WTC11 (cell line): ENCODE measurements around the gene D2HGDH. TPM values are rescaled to one million over a fixed set of nuclear protein-coding genes. Genes with fewer than 3 reads are reported as not detected.

Source experiments
- ATAC-seq: fragments of 200-7000 bp; cut with Tn5 transposase; 2 replicates; pipeline ENCODE4 v1.10.0; 2021; ENCODE audit warnings: mild to moderate bottlenecking, moderate library complexity
- CTCF ChIA-PET: fragments of 300-600 bp; sonication (Branson Sonifier 250); formaldehyde crosslinking; loops from one replicate; lab custom pipeline; 2021; ENCODE audit warnings: antibody characterized with exemption; lab: Charles Lee
- POLR2A ChIA-PET: fragments of 350-600 bp; sonication (Branson Sonifier 250); formaldehyde crosslinking; loops from one replicate; lab custom pipeline; 2021; ENCODE audit warnings: antibody characterized with exemption; lab: Charles Lee
- DNase-seq: peaks from one replicate; pipeline ENCODE4 v3.0.0; 2021; ENCODE audit warnings: low spot score
- H3K27ac Mint-ChIP-seq: 2 replicates; pipeline ENCODE4 v1.8.0; 2021; ENCODE audit warnings: mixed read lengths
- H3K27me3 Mint-ChIP-seq: 2 replicates; pipeline ENCODE4 v1.8.0; 2021; ENCODE audit warnings: low read depth, mild to moderate bottlenecking, moderate library complexity, mixed read lengths
- H3K36me3 Mint-ChIP-seq: 2 replicates; pipeline ENCODE4 v1.8.0; 2021; ENCODE audit warnings: mixed read lengths
- H3K4me1 Mint-ChIP-seq: 2 replicates; pipeline ENCODE4 v1.8.0; 2022; ENCODE audit warnings: mixed read lengths
- H3K4me3 Mint-ChIP-seq: 2 replicates; pipeline ENCODE4 v1.8.0; 2021; ENCODE audit warnings: mild to moderate bottlenecking, moderate library complexity, mixed read lengths
- H3K9me3 Mint-ChIP-seq: 2 replicates; pipeline ENCODE4 v1.8.0; 2021; ENCODE audit warnings: mixed read lengths
- EMX1 ChIP-seq: fragments of 250-450 bp; sonication (Bioruptor Pico); IDR thresholded peaks from 2 replicates; pipeline ENCODE4 v1.8.0; 2021; ENCODE audit warnings: mild to moderate bottlenecking
- FOXJ3 ChIP-seq: sonication (generic); formaldehyde crosslinking; IDR thresholded peaks from 2 replicates; pipeline ENCODE4 v1.9.0; 2021; ENCODE audit warnings: missing genetic modification reagents, mild to moderate bottlenecking, borderline replicate concordance
- GTF2I ChIP-seq: fragments of 250-450 bp; sonication (Bioruptor Pico); conservative IDR thresholded peaks from 2 replicates; pipeline ENCODE4 v1.4.0; 2021; ENCODE audit warnings: mild to moderate bottlenecking
- IRF1 ChIP-seq: sonication (generic); formaldehyde crosslinking; IDR thresholded peaks from 2 replicates; pipeline ENCODE4 v1.8.0; 2023; ENCODE audit warnings: missing genetic modification reagents
- IRF2 ChIP-seq: sonication (generic); formaldehyde crosslinking; IDR thresholded peaks from 2 replicates; pipeline ENCODE4 v1.8.0; 2022; ENCODE audit warnings: low read depth, missing genetic modification reagents, borderline replicate concordance
- NR3C1 ChIP-seq: sonication (generic); formaldehyde crosslinking; conservative IDR thresholded peaks from 2 replicates; pipeline ENCODE4 v1.8.1; 2023; ENCODE audit warnings: low read depth, mild to moderate bottlenecking, missing genetic modification reagents
- PRDM15 ChIP-seq: sonication (generic); formaldehyde crosslinking; IDR thresholded peaks from 2 replicates; pipeline ENCODE4 v1.8.0; 2022; ENCODE audit warnings: missing genetic modification reagents
- PREB ChIP-seq: sonication (generic); formaldehyde crosslinking; IDR thresholded peaks from 2 replicates; pipeline ENCODE4 v1.8.1; 2022; ENCODE audit warnings: mild to moderate bottlenecking, missing genetic modification reagents, moderate library complexity, borderline replicate concordance
- STAT6 ChIP-seq: sonication (generic); formaldehyde crosslinking; conservative IDR thresholded peaks from 2 replicates; pipeline ENCODE4 v1.8.1; 2023; ENCODE audit warnings: mild to moderate bottlenecking, low read depth, missing genetic modification reagents, moderate library complexity
- TEAD4 ChIP-seq: sonication (generic); formaldehyde crosslinking; IDR thresholded peaks from 2 replicates; pipeline ENCODE4 v1.8.0; 2022; ENCODE audit warnings: mild to moderate bottlenecking, missing genetic modification reagents
- TP53 ChIP-seq: sonication (generic); formaldehyde crosslinking; IDR thresholded peaks from 2 replicates; pipeline ENCODE4 v1.8.1; 2023; ENCODE audit warnings: mild to moderate bottlenecking, missing genetic modification reagents
- ZNF281 ChIP-seq: sonication (generic); formaldehyde crosslinking; IDR thresholded peaks from 2 replicates; pipeline ENCODE4 v1.8.0; 2023; ENCODE audit warnings: mild to moderate bottlenecking, missing genetic modification reagents
- ZNF396 ChIP-seq: fragments of 250-450 bp; sonication (Bioruptor Pico); IDR thresholded peaks from 2 replicates; pipeline ENCODE4 v1.8.0; 2021; ENCODE audit warnings: mild to moderate bottlenecking, moderate library complexity, borderline replicate concordance
- ZNF423 ChIP-seq: fragments of 250-450 bp; sonication (Bioruptor Pico); IDR thresholded peaks from 2 replicates; pipeline ENCODE4 v2.1.2; 2022; ENCODE audit warnings: mild to moderate bottlenecking, moderate library complexity
- ZNF512 ChIP-seq: sonication (generic); formaldehyde crosslinking; IDR thresholded peaks from 2 replicates; pipeline ENCODE4 v1.8.1; 2022; ENCODE audit warnings: missing genetic modification reagents, borderline replicate concordance
- ZNF671 ChIP-seq: fragments of 250-450 bp; sonication (Bioruptor Pico); IDR thresholded peaks from 2 replicates; pipeline ENCODE4 v1.8.0; 2021; ENCODE audit warnings: mild to moderate bottlenecking
- total RNA-seq: library from RNA; stranded (reverse); gene quantifications from 3 replicates; pipeline ENCODE4 v1.2.3, GENCODE V29; 2021

Gene D2HGDH
- total RNA-seq, 1 experiment from 2014 or later = 22.7 TPM

GRCh38 chr2:241708879-241709278 is 25.6 kb upstream of the D2HGDH start (continued):
- TF ChIP-seq STAT6 (CRISPR knock-in tag) = no peak
- no peak for TF ChIP-seq NR3C1 (CRISPR knock-in tag)
- no peak for TF ChIP-seq TEAD4
- no peak for TF ChIP-seq EMX1 (CRISPR knock-in tag)
- TF ChIP-seq ZNF512 (CRISPR knock-in tag) = no peak
- no peak for TF ChIP-seq IRF2 (CRISPR knock-in tag)
- no peak for TF ChIP-seq TP53 (CRISPR knock-in tag)
- no peak for TF ChIP-seq ZNF281 (CRISPR knock-in tag)
- TF ChIP-seq ZNF396 = no peak
- TF ChIP-seq ZNF671 (CRISPR knock-in tag) = no peak
- no peak for TF ChIP-seq IRF1 (CRISPR knock-in tag)
- TF ChIP-seq GTF2I (CRISPR knock-in tag) = no peak
- no peak for TF ChIP-seq PREB (CRISPR knock-in tag)
- TF ChIP-seq ZNF423 (CRISPR knock-in tag) = no peak

GRCh38 chr2:241719093-241719492 is 15.3 kb upstream of the D2HGDH start:
- H3K9me3 Mint-ChIP-seq = peaks cover 19% of the 10 kb centered on the region
- peaks cover 70% of the 10 kb centered on the region for H3K36me3 Mint-ChIP-seq
- CTCF ChIA-PET = interaction anchor here (0.6 to 1.5 kb wide), 2 partner anchors 17 to 148 kb away, joined by 4 to 6 read pairs; partner anchors contain the start of gene ING5
- no peak overlapping the region for H3K4me3 Mint-ChIP-seq
- H3K27me3 Mint-ChIP-seq = no peaks in the 10 kb centered on the region
- no peaks in the 10 kb centered on the region for H3K4me1 Mint-ChIP-seq
- no peak for TF ChIP-seq PRDM15 (CRISPR knock-in tag)
- no peak for TF ChIP-seq FOXJ3 (CRISPR knock-in tag)
- no peak for TF ChIP-seq ZNF512 (CRISPR knock-in tag)
- TF ChIP-seq PREB (CRISPR knock-in tag) = no peak
- TF ChIP-seq, all 79 proteins: peak for 0
- no peak overlapping the region for H3K27ac Mint-ChIP-seq
- ATAC-seq (no peak), DNase-seq (no peak)
- POLR2A ChIA-PET = interaction anchor here (0.6 kb wide), 1 partner anchor 149 kb away, joined by 3 read pairs; no protein-coding TSS in a partner anchor
